ENCODE data around the gene EXO1.

GRCh38 chr1:241888232-241888631 lies 40.2 kb downstream of the EXO1 start:
- no peak for TF ChIP-seq CTCF (IDR thresholded peaks at IDR 0.05; ENCODE audit: extremely low read depth in 1 of 2, insufficient read depth in 1 of 2, low read depth in 1 of 2, low read length in 2 of 2)
- TF ChIP-seq POLR2AphosphoS5 (IDR thresholded peaks at IDR 0.05; ENCODE audit: insufficient read depth, low read depth, low read length) = no peak
- no peak for TF ChIP-seq MAX (IDR thresholded peaks at IDR 0.05; ENCODE audit: insufficient read depth, insufficient read length)
- no peak for TF ChIP-seq MYC (IDR thresholded peaks at IDR 0.05; ENCODE audit: low read depth, low read length)
- no peak for TF ChIP-seq POLR2A (IDR thresholded peaks at IDR 0.05; ENCODE audit: low read depth, low read length)
